H1 (cell line): ENCODE measurements around the gene CNIH1. TPM values are rescaled to one million over a fixed set of nuclear protein-coding genes. Genes with fewer than 3 reads are reported as not detected.

ENCODE experiments used
- POU5F1 ChIP-seq: IDR thresholded peaks from 2 replicates; pipeline ENCODE4 v1.6.1; 2011; ENCODE audit warnings: low read depth, mild to moderate bottlenecking, low read length, moderate library complexity
- polyA plus RNA-seq, 7 experiments: library from polyadenylated mRNA; depleted of rRNA in 3 of 7; stranded (reverse) in 5 of 7; unstranded in 2 of 7; fragments of >200 nt in 5 of 7; fragments of 200-250 nt in 2 of 7; gene quantifications; 1 replicate in 5 of 7; 2 replicates in 1 of 7; 4 replicates in 1 of 7; pipeline versions ENCODE4 v1.2.1 to v1.2.3, GENCODE V29; 2011 to 2013; ENCODE audit warnings: missing spikeins in 2 of 7, mixed read lengths in 2 of 7
- total RNA-seq: library from RNA; stranded (reverse); fragmentation: NEBNext Ultra II Directional; extraction: Animal tissue kit (Norgen Biotek cat#: 25700); gene quantifications from 2 replicates; pipeline ENCODE4 v1.2.1, GENCODE V29; 2021
- TF ChIP-seq, protein P1 (sequence below): IDR thresholded peaks from 2 replicates; pipeline ENCODE4 v1.6.1; 2012; ENCODE audit warnings: low read length, inconsistent platforms

Gene CNIH1
- total and polyA plus RNA-seq, 2 of the 8 experiments (the other 6 are each of a cell fraction or from before 2014, with no cell fraction given): 119 to 333 TPM

DNA sequence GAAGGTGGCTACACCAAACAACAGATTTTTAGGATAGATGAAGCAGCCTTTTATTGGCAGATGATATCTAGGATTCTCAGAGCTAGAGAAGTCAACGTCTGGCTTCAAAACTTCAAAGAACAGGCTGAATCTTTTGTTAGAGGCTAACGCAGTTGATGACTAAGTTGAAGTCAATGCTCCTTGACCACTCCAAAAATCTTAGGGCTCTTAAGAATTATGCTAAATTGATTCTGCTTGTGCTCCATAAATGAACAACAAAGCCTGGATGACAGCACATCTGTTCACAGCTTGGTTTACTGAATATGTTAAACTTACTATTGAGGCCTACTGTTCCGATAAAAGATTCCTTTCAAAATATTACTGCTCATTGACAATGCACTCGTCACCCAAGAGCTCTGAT lies 57.3 kb downstream of the CNIH1 start (continued):
- TF ChIP-seq, protein P1, sequence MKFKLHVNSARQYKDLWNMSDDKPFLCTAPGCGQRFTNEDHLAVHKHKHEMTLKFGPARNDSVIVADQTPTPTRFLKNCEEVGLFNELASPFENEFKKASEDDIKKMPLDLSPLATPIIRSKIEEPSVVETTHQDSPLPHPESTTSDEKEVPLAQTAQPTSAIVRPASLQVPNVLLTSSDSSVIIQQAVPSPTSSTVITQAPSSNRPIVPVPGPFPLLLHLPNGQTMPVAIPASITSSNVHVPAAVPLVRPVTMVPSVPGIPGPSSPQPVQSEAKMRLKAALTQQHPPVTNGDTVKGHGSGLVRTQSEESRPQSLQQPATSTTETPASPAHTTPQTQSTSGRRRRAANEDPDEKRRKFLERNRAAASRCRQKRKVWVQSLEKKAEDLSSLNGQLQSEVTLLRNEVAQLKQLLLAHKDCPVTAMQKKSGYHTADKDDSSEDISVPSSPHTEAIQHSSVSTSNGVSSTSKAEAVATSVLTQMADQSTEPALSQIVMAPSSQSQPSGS: no peak
- no peak for TF ChIP-seq POU5F1
- TF ChIP-seq, all 59 proteins: peak for 0
